Endothelial cell of umbilical vein (primary cell): ENCODE measurements around the gene IGFL3. TPM values are rescaled to one million over a fixed set of nuclear protein-coding genes. Genes with fewer than 3 reads are reported as not detected.

ENCODE experiments used
- BruUV-seq: library from RNA; stranded (reverse); fragments of 400-500 nt; replicated peaks from 2 replicates; lab custom pipeline; 2021; lab: Mats Ljungman, UMichigan
- CTCF ChIA-PET: fragments of 300-600, 350-600 bp; sonication (Branson Sonifier 250); formaldehyde crosslinking; loops from one replicate; lab custom pipeline; 2021; ENCODE audit warnings: antibody characterized with exemption, inconsistent platforms; lab: Charles Lee
- POLR2A ChIA-PET: fragments of 300-600, 350-600 bp; sonication (Branson Sonifier 250); formaldehyde crosslinking; loops from one replicate; lab custom pipeline; 2021; ENCODE audit warnings: antibody characterized with exemption, inconsistent platforms; lab: Charles Lee
- DNase-seq: peaks from one replicate; pipeline ENCODE4 v3.0.0-alpha.2; 2011; ENCODE audit warnings: low read depth, low spot score
- FAIRE-seq: peaks from 2 replicates; lab custom pipeline; 2011; peaks lifted over from hg19 to GRCh38; lab: Jason Lieb, UNC
- H2AFZ ChIP-seq: 2 replicates; pipeline ENCODE4 v1.6.0; 2012; ENCODE audit warnings: low read depth, low read length, control low read depth, inconsistent platforms
- H3K27ac ChIP-seq: 2 replicates; pipeline ENCODE4 v1.5.1; 2011; ENCODE audit warnings: low read depth, mild to moderate bottlenecking, control low read depth, low read length, moderate library complexity; ENCODE audit not compliant: insufficient read depth
- H3K27me3 ChIP-seq, 2 experiments: 2 replicates each; pipeline versions ENCODE4 v1.6.0 to v1.6.1; 2011; ENCODE audit warnings: low read length in 2 of 2, mixed read lengths in 1 of 2; ENCODE audit not compliant: control insufficient read depth in 2 of 2, insufficient read depth in 2 of 2
- H3K36me3 ChIP-seq, 2 experiments: 2 replicates in 1 of 2; 3 replicates in 1 of 2; pipeline ENCODE4 v1.5.1; 2011; ENCODE audit warnings: low read length in 2 of 2, mild to moderate bottlenecking in 1 of 2, moderate library complexity in 1 of 2; ENCODE audit not compliant: control insufficient read depth in 2 of 2, insufficient read depth in 2 of 2; ENCODE audit errors: extremely low read depth in 1 of 2
- H3K4me1 ChIP-seq: 3 replicates; pipeline ENCODE4 v1.5.1; 2011; ENCODE audit warnings: mild to moderate bottlenecking, low read length; ENCODE audit not compliant: control insufficient read depth, insufficient read depth; ENCODE audit errors: extremely low read depth
- H3K4me2 ChIP-seq: 2 replicates; pipeline ENCODE4 v1.6.1; 2011; ENCODE audit warnings: low read length, control low read depth, mixed read lengths; ENCODE audit not compliant: insufficient read depth
- H3K4me3 ChIP-seq, 3 experiments: fragments of 200-600 bp in 1 of 3; sonication (generic), shearing (Covaris generic) in 1 of 3; replicated peaks in 1 of 3; 2 replicates each; pipeline ENCODE4 v1.5.1; 2011 to 2016; ENCODE audit warnings: control low read depth in 3 of 3, low read length in 3 of 3, mild to moderate bottlenecking in 2 of 3, inconsistent platforms in 1 of 3, low read depth in 1 of 3, moderate library complexity in 1 of 3; ENCODE audit not compliant: insufficient read depth in 1 of 3
- H3K79me2 ChIP-seq: 2 replicates; pipeline ENCODE4 v1.6.0; 2012; ENCODE audit warnings: low read length, inconsistent platforms; ENCODE audit not compliant: control insufficient read depth, insufficient read depth
- H3K9ac ChIP-seq: replicated peaks from 2 replicates; pipeline ENCODE3; 2011; ENCODE audit warnings: low read length, control low read depth; ENCODE audit not compliant: insufficient read depth; ENCODE audit errors: extremely low read depth
- H3K9me1 ChIP-seq: replicated peaks from 3 replicates; pipeline ENCODE4 v1.6.0; 2011; ENCODE audit warnings: mild to moderate bottlenecking, low read length; ENCODE audit not compliant: control insufficient read depth, insufficient read depth; ENCODE audit errors: extremely low read depth
- H3K9me3 ChIP-seq: replicated peaks from 2 replicates; pipeline ENCODE4 v1.5.1; 2012; ENCODE audit warnings: low read length, inconsistent platforms; ENCODE audit not compliant: control insufficient read depth, insufficient read depth
- H4K20me1 ChIP-seq: replicated peaks from 2 replicates; pipeline ENCODE3; 2011; ENCODE audit warnings: mild to moderate bottlenecking, low read length; ENCODE audit not compliant: control insufficient read depth, insufficient read depth; ENCODE audit errors: extremely low read depth
- EZH2 ChIP-seq: IDR thresholded peaks from 2 replicates; pipeline ENCODE4 v1.6.1; 2012; ENCODE audit warnings: borderline replicate concordance, low read depth, mild to moderate bottlenecking, moderate library complexity, low read length, inconsistent platforms; ENCODE audit not compliant: severe bottlenecking
- FOS ChIP-seq: IDR thresholded peaks from 2 replicates; pipeline ENCODE4 v1.6.1; 2011; ENCODE audit warnings: mild to moderate bottlenecking, low read length, moderate library complexity, borderline replicate concordance; ENCODE audit not compliant: insufficient read depth
- GATA2 ChIP-seq: IDR thresholded peaks from 2 replicates; pipeline ENCODE4 v1.7.0; 2011; ENCODE audit warnings: low read depth, mild to moderate bottlenecking, moderate library complexity, mixed read lengths, low read length; ENCODE audit not compliant: insufficient read length, insufficient read depth
- JUN ChIP-seq: IDR thresholded peaks from 2 replicates; pipeline ENCODE4 v1.6.1; 2011; ENCODE audit warnings: borderline replicate concordance, low read depth; ENCODE audit not compliant: insufficient read length, insufficient read depth
- MYC ChIP-seq: IDR thresholded peaks from one replicate; pipeline ENCODE4 v1.6.1; 2011; ENCODE audit warnings: mild to moderate bottlenecking, low read depth, low read length
- POLR2A ChIP-seq: IDR thresholded peaks from 2 replicates; pipeline ENCODE4 v1.6.1; 2012; ENCODE audit warnings: low read depth, mild to moderate bottlenecking, control low read depth, low read length
- POLR2AphosphoS5 ChIP-seq: IDR thresholded peaks from 2 replicates; pipeline ENCODE4 v1.6.1; 2012; ENCODE audit warnings: low read depth, mild to moderate bottlenecking, control low read depth, low read length, moderate library complexity; ENCODE audit not compliant: insufficient read depth
- dilution Hi-C: fragments of 300-500 bp; cut with MboI; formaldehyde crosslinking; loops from one replicate; pipeline ENCODE4 v1.15.0; 2019; ENCODE audit warnings: low sequenced_read_pairs; ENCODE audit not compliant: extremely low pct_ligation_motif_present
- intact Hi-C: fragments of 100-400 bp; cut with micrococcal nuclease; formaldehyde crosslinking; loops from one replicate; pipeline ENCODE4 v1.10.0; 2022
- polyA plus RNA-seq, 4 experiments: library from polyadenylated mRNA; depleted of rRNA in 3 of 4; stranded (reverse) in 3 of 4; unstranded in 1 of 4; fragments of >200 nt; gene quantifications; 2 replicates each; pipeline versions ENCODE4 v1.2.1 to v1.2.3, GENCODE V29; 2011 to 2012; ENCODE audit warnings: missing spikeins in 1 of 4
- total RNA-seq: library from RNA; stranded (reverse); gene quantifications from 2 replicates; pipeline ENCODE4 v1.2.3, GENCODE V29; 2021
- TF ChIP-seq, protein P1 (sequence below): IDR thresholded peaks from 2 replicates; pipeline ENCODE4 v1.6.1; 2011; ENCODE audit not compliant: insufficient read depth, insufficient read length
- TF ChIP-seq, protein P2 (sequence below), 2 donors: IDR thresholded peaks; 1 replicate in 1 of 2; 2 replicates in 1 of 2; pipeline ENCODE4 v1.5.1; 2011; ENCODE audit warnings: low read length in 2 of 2, mild to moderate bottlenecking in 2 of 2, moderate library complexity in 2 of 2, control low read depth in 1 of 2, inconsistent platforms in 1 of 2, low read depth in 1 of 2; ENCODE audit not compliant: insufficient read depth in 1 of 2; ENCODE audit errors: extremely low read depth in 1 of 2

The IGFL3 gene
- total and polyA plus RNA-seq, 2 donors (not counting 3 experiments of a cell fraction or from before 2014, with no cell fraction given) = not detected

DNA sequence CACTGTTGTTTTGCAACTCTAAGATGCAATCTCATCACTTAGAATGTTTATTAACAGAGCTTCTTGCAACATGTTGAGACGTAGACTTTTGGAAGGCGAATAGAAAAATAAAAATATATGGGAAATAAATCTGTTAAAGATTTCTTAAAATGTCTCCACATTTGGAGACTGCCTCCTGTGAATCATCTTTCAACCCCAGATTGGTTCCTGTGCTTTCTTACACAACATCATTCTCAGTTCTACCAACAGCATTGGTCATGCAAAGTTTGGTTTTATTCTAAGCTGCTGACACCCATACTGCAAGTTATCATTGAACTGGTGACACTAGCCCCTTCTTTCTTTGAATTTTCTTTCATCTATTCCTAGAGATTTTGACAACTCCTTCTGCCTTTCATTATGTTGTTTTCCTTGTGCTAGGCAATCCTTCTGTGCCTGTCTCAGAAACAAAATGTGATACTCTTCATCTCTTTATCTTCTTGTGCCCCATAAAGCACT is 1.6 kb upstream of the IGFL3 start:
- BruUV-seq = no TSS peak
- no peak for FAIRE-seq
- CTCF ChIA-PET = interaction anchor here (0.8 to 1.1 kb wide), 4 partner anchors 9 to 98 kb away, joined by 3 read pairs; no protein-coding TSS in a partner anchor

More for the DNA sequence above, 1.6 kb upstream of the IGFL3 start:
- dilution Hi-C loops (no loop called here), intact Hi-C loops (no loop called here)
- Histone ChIP-seq H3K4me2 (no peak overlapping the region), H3K79me2 (no peaks in the 10 kb centered on the region), H3K27ac (no peak overlapping the region), H3K9me1 (no peaks in the 10 kb centered on the region), H3K9ac (no peak overlapping the region), H2AFZ (no peak overlapping the region), H3K4me1 (no peaks in the 10 kb centered on the region), H3K36me3 (no peaks in the 10 kb centered on the region), H3K4me3 (no peak overlapping the region), H4K20me1 (no peaks in the 10 kb centered on the region), H3K27me3 (peaks cover 32 to 53% of the 10 kb centered on the region in 2 experiments), H3K9me3 (no peaks in the 10 kb centered on the region)
- POLR2A ChIA-PET = interaction anchor here (0.6 kb wide), 1 partner anchor 108 kb away, joined by 3 read pairs; no protein-coding TSS in a partner anchor
- no peak for DNase-seq
- TF ChIP-seq, protein P1, sequence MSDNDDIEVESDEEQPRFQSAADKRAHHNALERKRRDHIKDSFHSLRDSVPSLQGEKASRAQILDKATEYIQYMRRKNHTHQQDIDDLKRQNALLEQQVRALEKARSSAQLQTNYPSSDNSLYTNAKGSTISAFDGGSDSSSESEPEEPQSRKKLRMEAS = no peak
- TF ChIP-seq EZH2 = no peak
- no peak for TF ChIP-seq GATA2
- no peak for TF ChIP-seq POLR2A
- TF ChIP-seq MYC = no peak
- no peak for TF ChIP-seq JUN
- no peak for TF ChIP-seq FOS
- no peak for TF ChIP-seq POLR2AphosphoS5
- TF ChIP-seq, protein P2, sequence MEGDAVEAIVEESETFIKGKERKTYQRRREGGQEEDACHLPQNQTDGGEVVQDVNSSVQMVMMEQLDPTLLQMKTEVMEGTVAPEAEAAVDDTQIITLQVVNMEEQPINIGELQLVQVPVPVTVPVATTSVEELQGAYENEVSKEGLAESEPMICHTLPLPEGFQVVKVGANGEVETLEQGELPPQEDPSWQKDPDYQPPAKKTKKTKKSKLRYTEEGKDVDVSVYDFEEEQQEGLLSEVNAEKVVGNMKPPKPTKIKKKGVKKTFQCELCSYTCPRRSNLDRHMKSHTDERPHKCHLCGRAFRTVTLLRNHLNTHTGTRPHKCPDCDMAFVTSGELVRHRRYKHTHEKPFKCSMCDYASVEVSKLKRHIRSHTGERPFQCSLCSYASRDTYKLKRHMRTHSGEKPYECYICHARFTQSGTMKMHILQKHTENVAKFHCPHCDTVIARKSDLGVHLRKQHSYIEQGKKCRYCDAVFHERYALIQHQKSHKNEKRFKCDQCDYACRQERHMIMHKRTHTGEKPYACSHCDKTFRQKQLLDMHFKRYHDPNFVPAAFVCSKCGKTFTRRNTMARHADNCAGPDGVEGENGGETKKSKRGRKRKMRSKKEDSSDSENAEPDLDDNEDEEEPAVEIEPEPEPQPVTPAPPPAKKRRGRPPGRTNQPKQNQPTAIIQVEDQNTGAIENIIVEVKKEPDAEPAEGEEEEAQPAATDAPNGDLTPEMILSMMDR (IDR thresholded peaks at IDR 0.05; ENCODE audit: extremely low read depth in 1 of 2, insufficient read depth in 1 of 2, low read depth in 1 of 2, low read length in 2 of 2) = no peak
